ENCODE results near the gene MLLT3.

The MLLT3 gene

DNA sequence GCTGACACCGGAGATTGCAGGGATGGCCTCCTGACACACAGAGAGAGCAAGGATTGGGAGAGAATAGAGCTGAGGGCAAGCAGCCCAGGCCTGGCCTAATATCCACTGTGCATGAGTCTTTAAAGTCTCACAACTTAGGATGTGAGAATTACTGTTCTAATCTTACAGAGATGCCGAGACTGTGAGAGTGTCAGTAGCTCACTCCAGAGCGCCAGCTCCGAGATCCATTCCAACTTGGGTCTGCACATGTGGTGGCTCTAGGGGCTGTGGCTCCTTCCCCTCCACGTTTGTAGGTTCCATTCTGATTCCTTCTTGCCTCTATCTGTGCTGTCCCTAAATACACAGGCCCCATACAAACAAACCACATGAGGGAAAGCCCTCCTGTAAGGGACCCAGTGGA is 304.6 kb downstream of the MLLT3 start:
- no peak overlapping the region for H3K4me3 ChIP-seq (ENCODE audit: low read length)
- peaks cover 25% of the 10 kb centered on the region for H3K4me1 ChIP-seq (ENCODE audit: control insufficient read depth, insufficient read depth, low read length)
- H3K9ac ChIP-seq (ENCODE audit: low read length), result no peak overlapping the region
- no peaks in the 10 kb centered on the region for H3K27me3 ChIP-seq (ENCODE audit: control insufficient read depth, insufficient read depth, low read length)
- no peaks in the 10 kb centered on the region for H3K36me3 ChIP-seq (ENCODE audit: control insufficient read depth, insufficient read depth, low read length)
- no peak overlapping the region for H3K27ac ChIP-seq (ENCODE audit: low read depth, low read length)

DNA sequence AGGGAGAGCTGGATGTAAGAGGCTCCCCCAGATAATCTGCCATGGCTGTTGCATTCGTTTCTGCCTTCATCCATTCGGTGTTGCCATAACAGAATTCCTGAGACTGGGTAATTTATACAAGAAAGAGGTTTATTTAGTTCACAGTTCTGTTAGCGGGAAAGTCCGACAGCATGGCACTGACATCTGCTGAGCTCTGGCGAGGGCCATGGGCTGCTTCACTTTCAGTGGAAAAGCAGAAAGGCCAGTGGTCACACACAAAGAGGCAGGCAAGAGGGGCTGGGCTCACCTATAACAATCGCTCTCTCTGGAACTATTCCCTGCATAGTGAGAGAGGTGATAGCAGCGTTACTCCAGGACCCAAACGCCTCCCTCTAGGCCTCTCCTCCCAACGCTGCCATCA is 305.9 kb downstream of the MLLT3 start:
- H3K27ac ChIP-seq (ENCODE audit: low read depth, low read length), result peak overlapping the region; percentile 14
- no peaks in the 10 kb centered on the region for H3K36me3 ChIP-seq (ENCODE audit: control insufficient read depth, insufficient read depth, low read length)
- no peak overlapping the region for H3K9ac ChIP-seq (ENCODE audit: low read length)
- H3K4me3 ChIP-seq (ENCODE audit: low read length), result no peak overlapping the region
- H3K27me3 ChIP-seq (ENCODE audit: control insufficient read depth, insufficient read depth, low read length), result no peaks in the 10 kb centered on the region
- H3K4me1 ChIP-seq (ENCODE audit: control insufficient read depth, insufficient read depth, low read length), result peaks cover 25% of the 10 kb centered on the region

DNA sequence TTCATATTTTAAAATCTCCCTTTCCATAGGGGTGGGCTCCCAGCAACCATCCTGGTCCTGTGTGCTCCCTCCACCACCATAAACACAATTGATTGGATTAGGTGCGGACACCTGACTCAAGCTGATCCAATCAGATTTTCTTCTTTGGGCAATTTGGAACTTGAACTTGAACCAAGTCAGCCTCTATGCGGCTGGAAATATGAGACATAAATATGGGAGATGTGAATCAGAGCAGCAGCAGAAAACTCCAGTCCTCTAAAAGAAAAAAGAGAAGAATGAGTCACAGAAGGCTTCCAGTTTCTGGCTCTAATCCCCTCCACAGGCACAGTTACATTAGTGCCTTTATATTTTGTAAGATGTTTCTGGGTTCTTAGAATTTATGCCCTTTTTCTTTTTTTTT is 306.6 kb downstream of the MLLT3 start:
- peaks cover 19% of the 10 kb centered on the region for H3K4me1 ChIP-seq (ENCODE audit: control insufficient read depth, insufficient read depth, low read length)
- H3K36me3 ChIP-seq (ENCODE audit: control insufficient read depth, insufficient read depth, low read length), result no peaks in the 10 kb centered on the region
- H3K27ac ChIP-seq (ENCODE audit: low read depth, low read length), result peak overlapping the region; percentile 67
- H3K27me3 ChIP-seq (ENCODE audit: control insufficient read depth, insufficient read depth, low read length), result no peaks in the 10 kb centered on the region
- no peak overlapping the region for H3K9ac ChIP-seq (ENCODE audit: low read length)
- H3K4me3 ChIP-seq (ENCODE audit: low read length), result no peak overlapping the region

DNA sequence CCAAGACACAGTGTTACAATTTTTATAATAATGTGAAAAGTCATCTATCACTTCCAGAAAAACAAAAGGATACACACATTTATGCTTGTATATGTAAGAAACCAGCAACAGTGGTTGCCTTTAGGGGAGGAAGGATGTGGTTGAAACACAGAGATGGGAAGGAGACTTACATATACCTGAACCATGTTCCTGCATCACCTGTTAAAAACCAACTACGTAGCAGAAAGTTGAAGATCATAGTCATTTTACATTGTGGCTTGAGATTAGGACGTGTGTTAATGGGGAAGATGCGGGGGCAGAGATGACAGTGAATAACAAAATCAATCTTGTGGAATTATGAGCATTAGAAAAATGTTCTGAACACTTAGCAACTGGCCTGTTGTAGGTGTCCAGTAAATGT is 307.3 kb downstream of the MLLT3 start:
- Histone ChIP-seq H3K4me1 (ENCODE audit: control insufficient read depth, insufficient read depth, low read length) (peaks cover 14% of the 10 kb centered on the region), H3K27ac (ENCODE audit: low read depth, low read length) (peak overlapping the region; percentile 1), H3K27me3 (ENCODE audit: control insufficient read depth, insufficient read depth, low read length) (no peaks in the 10 kb centered on the region), H3K9ac (ENCODE audit: low read length) (no peak overlapping the region), H3K36me3 (ENCODE audit: control insufficient read depth, insufficient read depth, low read length) (no peaks in the 10 kb centered on the region), H3K4me3 (ENCODE audit: low read length) (no peak overlapping the region)

DNA sequence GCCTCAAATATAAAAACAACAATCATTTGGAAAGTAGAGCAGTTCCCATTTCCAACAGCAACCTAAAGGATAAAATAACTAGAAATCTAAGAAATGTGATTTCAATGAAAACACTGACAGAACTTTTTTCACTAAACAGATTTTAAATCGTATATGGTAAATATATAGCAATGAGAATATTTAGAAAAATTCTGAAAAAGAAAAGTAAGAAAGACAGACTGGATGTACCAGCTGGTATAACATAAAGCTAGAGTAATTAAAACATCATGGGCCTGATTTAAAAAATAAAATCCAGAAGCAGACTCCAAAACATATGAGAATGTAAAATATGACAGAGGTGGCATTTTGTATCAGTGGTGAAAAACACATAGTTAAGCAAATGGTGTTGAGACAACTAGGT is 308.9 kb downstream of the MLLT3 start:
- Histone ChIP-seq H3K9ac (ENCODE audit: low read length) (no peak overlapping the region), H3K4me3 (ENCODE audit: low read length) (no peak overlapping the region), H3K27me3 (ENCODE audit: control insufficient read depth, insufficient read depth, low read length) (no peaks in the 10 kb centered on the region), H3K4me1 (ENCODE audit: control insufficient read depth, insufficient read depth, low read length) (peaks cover 7% of the 10 kb centered on the region), H3K27ac (ENCODE audit: low read depth, low read length) (no peak overlapping the region), H3K36me3 (ENCODE audit: control insufficient read depth, insufficient read depth, low read length) (no peaks in the 10 kb centered on the region)

DNA sequence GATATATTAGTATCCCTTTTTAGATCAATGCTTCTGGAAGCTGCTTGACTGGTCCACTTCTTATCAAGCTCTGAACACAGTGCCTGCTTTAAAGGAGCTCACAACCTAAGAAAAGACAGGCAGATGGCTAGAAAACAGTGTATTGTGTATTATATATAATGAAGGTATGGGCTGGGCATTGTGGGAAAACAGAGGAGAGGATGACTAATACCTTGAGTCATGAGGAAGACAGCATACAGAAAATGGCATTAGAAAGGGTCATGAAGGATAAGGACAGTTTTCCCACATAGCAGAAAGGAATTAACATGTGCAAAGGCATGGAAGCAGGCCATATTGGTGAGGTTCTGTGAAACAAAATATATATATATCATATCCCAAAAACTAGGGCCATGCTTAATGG is 309.6 kb downstream of the MLLT3 start:
- H3K27me3 ChIP-seq (ENCODE audit: control insufficient read depth, insufficient read depth, low read length), result no peaks in the 10 kb centered on the region
- H3K4me3 ChIP-seq (ENCODE audit: low read length), result no peak overlapping the region
- no peaks in the 10 kb centered on the region for H3K36me3 ChIP-seq (ENCODE audit: control insufficient read depth, insufficient read depth, low read length)
- no peak overlapping the region for H3K9ac ChIP-seq (ENCODE audit: low read length)
- H3K27ac ChIP-seq (ENCODE audit: low read depth, low read length), result no peak overlapping the region
- H3K4me1 ChIP-seq (ENCODE audit: control insufficient read depth, insufficient read depth, low read length), result peaks cover 7% of the 10 kb centered on the region

DNA sequence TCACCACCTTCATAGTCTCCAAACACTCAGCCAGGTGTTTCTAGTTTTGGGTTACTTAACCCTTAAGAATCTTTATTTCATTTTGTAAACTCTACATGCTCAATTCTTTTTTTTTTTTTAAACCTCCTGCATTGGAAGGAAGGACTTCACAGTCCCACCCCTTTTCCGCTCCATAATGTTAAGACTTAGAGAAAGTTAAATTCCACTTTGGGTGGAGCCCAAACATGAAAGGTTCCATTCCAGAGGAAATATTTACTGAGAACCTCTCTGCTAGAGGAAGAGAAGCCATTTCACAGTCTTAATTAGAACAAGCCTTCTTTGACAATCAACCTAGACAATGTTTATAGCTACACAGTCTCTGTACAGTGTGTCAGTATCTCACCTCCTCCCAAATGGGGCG is 312.3 kb downstream of the MLLT3 start:
- no peaks in the 10 kb centered on the region for H3K36me3 ChIP-seq (ENCODE audit: control insufficient read depth, insufficient read depth, low read length)
- H3K27me3 ChIP-seq (ENCODE audit: control insufficient read depth, insufficient read depth, low read length), result no peaks in the 10 kb centered on the region
- no peak overlapping the region for H3K9ac ChIP-seq (ENCODE audit: low read length)
- H3K27ac ChIP-seq (ENCODE audit: low read depth, low read length), result no peak overlapping the region
- no peaks in the 10 kb centered on the region for H3K4me1 ChIP-seq (ENCODE audit: control insufficient read depth, insufficient read depth, low read length)
- H3K4me3 ChIP-seq (ENCODE audit: low read length), result no peak overlapping the region

DNA sequence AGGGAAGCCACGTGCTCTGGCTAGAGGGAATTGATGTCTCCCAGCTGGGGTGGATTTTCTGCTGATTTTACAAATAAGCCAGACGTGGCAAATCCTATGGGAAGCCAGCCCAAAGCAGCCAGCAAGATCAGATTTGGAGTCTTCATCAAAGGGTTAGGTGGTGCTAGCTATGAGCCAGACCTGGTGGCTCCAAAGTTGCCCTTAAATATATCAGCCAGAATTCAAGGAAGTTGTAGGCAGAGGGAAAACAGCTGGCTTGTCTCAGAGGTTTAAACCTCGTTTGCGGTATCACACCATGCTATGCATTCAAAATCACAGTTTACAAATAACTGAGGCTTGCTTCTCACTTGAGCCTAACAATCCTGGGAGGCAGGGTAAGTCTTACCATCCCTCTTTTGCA is 313.2 kb downstream of the MLLT3 start:
- H3K9ac ChIP-seq (ENCODE audit: low read length), result no peak overlapping the region
- no peaks in the 10 kb centered on the region for H3K4me1 ChIP-seq (ENCODE audit: control insufficient read depth, insufficient read depth, low read length)
- no peak overlapping the region for H3K4me3 ChIP-seq (ENCODE audit: low read length)
- H3K36me3 ChIP-seq (ENCODE audit: control insufficient read depth, insufficient read depth, low read length), result no peaks in the 10 kb centered on the region
- H3K27me3 ChIP-seq (ENCODE audit: control insufficient read depth, insufficient read depth, low read length), result no peaks in the 10 kb centered on the region
- no peak overlapping the region for H3K27ac ChIP-seq (ENCODE audit: low read depth, low read length)

DNA sequence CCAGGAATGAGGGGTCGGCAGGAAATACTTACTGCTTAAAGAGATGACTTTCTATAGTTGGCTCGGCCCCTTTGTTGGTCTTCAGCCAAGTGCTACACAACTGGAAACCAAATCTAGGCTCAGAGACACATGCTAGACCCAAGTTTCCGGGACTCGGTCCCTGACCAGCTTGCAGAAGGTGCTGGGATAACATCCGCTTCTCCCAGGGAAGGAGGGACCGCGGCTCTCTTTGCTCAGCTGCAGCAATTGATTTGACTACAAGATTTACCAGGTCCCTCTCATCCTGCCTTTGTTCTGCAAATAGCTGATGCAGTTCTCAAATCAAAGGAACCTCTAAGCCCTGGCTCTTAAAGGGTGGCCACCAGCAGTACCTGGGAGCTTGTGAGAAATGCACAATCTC is 314.7 kb downstream of the MLLT3 start:
- Histone ChIP-seq H3K36me3 (ENCODE audit: control insufficient read depth, insufficient read depth, low read length) (no peaks in the 10 kb centered on the region), H3K4me1 (ENCODE audit: control insufficient read depth, insufficient read depth, low read length) (no peaks in the 10 kb centered on the region), H3K27me3 (ENCODE audit: control insufficient read depth, insufficient read depth, low read length) (no peaks in the 10 kb centered on the region), H3K9ac (ENCODE audit: low read length) (no peak overlapping the region), H3K27ac (ENCODE audit: low read depth, low read length) (no peak overlapping the region), H3K4me3 (ENCODE audit: low read length) (no peak overlapping the region)

DNA sequence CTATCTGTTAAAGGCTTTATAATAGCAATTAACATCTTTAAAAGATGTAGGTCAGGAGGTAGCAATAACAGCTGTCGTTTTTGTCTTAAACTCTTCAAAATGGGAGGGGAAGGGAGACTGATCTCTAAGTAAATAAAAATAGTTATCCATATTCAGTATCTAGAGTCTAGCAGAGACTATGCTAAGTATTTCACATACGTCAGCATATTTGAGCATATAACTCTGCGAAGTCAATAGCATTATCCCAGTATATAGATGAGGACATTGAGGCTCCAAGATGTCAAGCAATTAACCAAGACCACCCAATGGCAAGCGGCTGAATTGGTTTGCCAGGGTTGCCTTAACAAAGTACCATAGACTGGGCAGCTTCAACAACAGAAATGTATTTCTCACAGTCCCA is 316.8 kb downstream of the MLLT3 start:
- H3K4me1 ChIP-seq (ENCODE audit: control insufficient read depth, insufficient read depth, low read length), result no peaks in the 10 kb centered on the region
- H3K27me3 ChIP-seq (ENCODE audit: control insufficient read depth, insufficient read depth, low read length), result no peaks in the 10 kb centered on the region
- no peak overlapping the region for H3K9ac ChIP-seq (ENCODE audit: low read length)
- no peaks in the 10 kb centered on the region for H3K36me3 ChIP-seq (ENCODE audit: control insufficient read depth, insufficient read depth, low read length)
- H3K27ac ChIP-seq (ENCODE audit: low read depth, low read length), result no peak overlapping the region
- no peak overlapping the region for H3K4me3 ChIP-seq (ENCODE audit: low read length)

DNA sequence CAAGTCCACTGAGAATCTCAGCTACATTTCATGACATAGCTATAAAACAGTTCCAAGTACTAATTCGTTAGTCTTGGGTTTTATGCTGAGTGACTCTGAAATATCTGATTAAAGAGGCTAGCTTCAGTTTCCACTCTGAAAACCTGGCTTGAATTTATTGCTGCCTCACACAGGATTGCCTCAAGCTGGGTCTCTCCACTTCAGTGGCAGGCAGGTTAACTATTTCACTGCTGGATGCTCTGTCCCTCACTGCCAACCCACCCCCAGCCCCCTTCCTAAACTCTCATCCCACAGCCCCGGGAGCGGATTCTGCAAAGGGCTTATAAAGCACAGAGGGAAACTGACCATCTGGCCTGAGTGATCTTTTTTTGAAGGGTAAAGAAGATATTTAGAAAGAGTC is 318.3 kb downstream of the MLLT3 start:
- H3K36me3 ChIP-seq (ENCODE audit: control insufficient read depth, insufficient read depth, low read length), result no peaks in the 10 kb centered on the region
- H3K27ac ChIP-seq (ENCODE audit: low read depth, low read length), result no peak overlapping the region
- no peaks in the 10 kb centered on the region for H3K4me1 ChIP-seq (ENCODE audit: control insufficient read depth, insufficient read depth, low read length)
- no peak overlapping the region for H3K9ac ChIP-seq (ENCODE audit: low read length)
- no peaks in the 10 kb centered on the region for H3K27me3 ChIP-seq (ENCODE audit: control insufficient read depth, insufficient read depth, low read length)
- H3K4me3 ChIP-seq (ENCODE audit: low read length), result no peak overlapping the region

DNA sequence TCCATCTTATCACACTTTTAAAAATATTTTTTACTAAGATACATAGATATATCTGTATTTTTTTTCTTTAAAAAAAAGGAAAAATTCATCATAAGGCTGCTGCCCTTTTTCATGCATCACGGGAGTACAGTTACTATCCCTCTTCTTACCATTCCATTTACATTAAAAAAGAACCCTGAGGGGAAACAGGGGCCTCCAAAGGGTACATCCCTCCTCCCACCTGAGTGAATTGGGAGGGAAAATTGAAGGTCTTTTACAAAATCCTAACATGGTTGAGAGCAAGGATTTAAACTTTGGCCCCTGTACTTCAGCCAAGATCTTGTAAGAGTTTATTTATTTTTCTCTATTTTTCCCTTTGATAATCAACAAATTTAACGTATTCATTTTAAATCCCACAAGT is 319.2 kb downstream of the MLLT3 start:
- Histone ChIP-seq H3K36me3 (ENCODE audit: control insufficient read depth, insufficient read depth, low read length) (no peaks in the 10 kb centered on the region), H3K27ac (ENCODE audit: low read depth, low read length) (no peak overlapping the region), H3K4me3 (ENCODE audit: low read length) (no peak overlapping the region), H3K4me1 (ENCODE audit: control insufficient read depth, insufficient read depth, low read length) (peaks cover 1% of the 10 kb centered on the region), H3K9ac (ENCODE audit: low read length) (no peak overlapping the region), H3K27me3 (ENCODE audit: control insufficient read depth, insufficient read depth, low read length) (no peaks in the 10 kb centered on the region)

DNA sequence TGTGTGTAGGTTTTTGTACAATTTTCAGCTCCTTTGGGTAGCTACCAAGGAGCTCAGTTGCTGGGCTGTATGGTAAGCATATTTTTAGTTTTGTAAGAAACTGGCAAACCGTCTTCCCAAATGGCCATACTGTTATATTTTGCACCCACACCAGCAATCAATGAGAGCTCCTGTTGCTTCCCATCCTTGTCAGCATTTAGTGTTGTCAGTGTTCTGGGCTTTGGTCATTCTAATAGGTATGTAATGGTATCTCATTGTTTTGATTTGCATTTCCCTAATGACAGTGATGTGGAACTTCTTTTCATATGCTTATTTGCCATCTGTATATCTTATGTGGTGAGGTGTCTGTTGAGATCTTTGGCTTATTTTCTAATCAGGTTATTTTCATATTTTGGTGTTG is 320.1 kb downstream of the MLLT3 start:
- Histone ChIP-seq H3K4me3 (ENCODE audit: low read length) (no peak overlapping the region), H3K36me3 (ENCODE audit: control insufficient read depth, insufficient read depth, low read length) (no peaks in the 10 kb centered on the region), H3K9ac (ENCODE audit: low read length) (no peak overlapping the region), H3K27me3 (ENCODE audit: control insufficient read depth, insufficient read depth, low read length) (no peaks in the 10 kb centered on the region), H3K4me1 (ENCODE audit: control insufficient read depth, insufficient read depth, low read length) (peaks cover 8% of the 10 kb centered on the region), H3K27ac (ENCODE audit: low read depth, low read length) (no peak overlapping the region)
